Activated CD4-positive, alpha-beta memory T cell treated with anti-CD3 and anti-CD28 coated beads for 36 hours (primary cell): ENCODE measurements around the gene NECTIN1. TPM values are rescaled to one million over a fixed set of nuclear protein-coding genes. Genes with fewer than 3 reads are reported as not detected.

Experiments used
- CTCF ChIA-PET: fragments of 350-600 bp; sonication (Branson Sonifier 250); formaldehyde crosslinking; loops from one replicate; lab custom pipeline; 2021; ENCODE audit warnings: antibody characterized with exemption, inconsistent platforms; lab: Charles Lee
- POLR2A ChIA-PET: fragments of 350-600 bp; sonication (Branson Sonifier 250); formaldehyde crosslinking; loops from one replicate; lab custom pipeline; 2021; ENCODE audit warnings: antibody characterized with exemption; lab: Charles Lee
- DNase-seq: peaks from one replicate; pipeline ENCODE4 v3.0.0-alpha.2; 2020
- H3K27ac Mint-ChIP-seq: one replicate; pipeline ENCODE4 v1.8.0; 2021; ENCODE audit warnings: mixed read lengths
- H3K27me3 Mint-ChIP-seq: one replicate; pipeline ENCODE4 v1.8.0; 2021; ENCODE audit warnings: mixed read lengths
- H3K36me3 Mint-ChIP-seq: one replicate; pipeline ENCODE4 v1.8.0; 2021; ENCODE audit warnings: mixed read lengths
- H3K4me1 Mint-ChIP-seq: one replicate; pipeline ENCODE4 v1.8.0; 2021; ENCODE audit warnings: low read depth, mixed read lengths
- H3K4me3 Mint-ChIP-seq: one replicate; pipeline ENCODE4 v1.8.0; 2021; ENCODE audit warnings: mild to moderate bottlenecking, mixed read lengths
- H3K9me3 Mint-ChIP-seq: one replicate; pipeline ENCODE4 v1.8.0; 2021; ENCODE audit warnings: mixed read lengths
- intact Hi-C: fragments of 100-400 bp; cut with micrococcal nuclease; formaldehyde crosslinking; loops from one replicate; pipeline ENCODE4 v1.15.1; 2023
- total RNA-seq, 2 experiments: library from RNA; stranded (reverse); gene quantifications; one replicate each; pipeline ENCODE4 v1.2.3, GENCODE V29; 2021

Gene NECTIN1
- total RNA-seq, 2 experiments from 2014 or later, result 2.0 to 2.4 TPM

- no peaks in the 10 kb centered on the region for H3K4me1 Mint-ChIP-seq
- CTCF ChIA-PET, result interaction anchor here (0.7 to 1.4 kb wide), 5 partner anchors 10 to 149 kb away, joined by 3 to 5 read pairs (median 3); partner anchors contain the start of gene NECTIN1
- intact Hi-C loops, result no loop called here
- no peaks in the 10 kb centered on the region for H3K9me3 Mint-ChIP-seq
- H3K27ac Mint-ChIP-seq, result no peak overlapping the region
- peaks cover 8% of the 10 kb centered on the region for H3K27me3 Mint-ChIP-seq
- no peaks in the 10 kb centered on the region for H3K36me3 Mint-ChIP-seq
- H3K4me3 Mint-ChIP-seq, result no peak overlapping the region
- DNase-seq, result no peak
- POLR2A ChIA-PET, result no interaction called here
Measured at GRCh38 chr11:119623682-119624081, 105.3 kb downstream of the NECTIN1 start.

GRCh38 chr11:119622454-119623143 is 106.4 kb downstream of the NECTIN1 start:
- CTCF ChIA-PET, result no interaction called here

GRCh38 chr11:119619665-119620064 is 109.3 kb downstream of the NECTIN1 start:
- CTCF ChIA-PET, result no interaction called here
- no peaks in the 10 kb centered on the region for H3K9me3 Mint-ChIP-seq
- H3K4me1 Mint-ChIP-seq, result peaks cover 13% of the 10 kb centered on the region
- no peak for DNase-seq
- intact Hi-C loops, result no loop called here
- H3K4me3 Mint-ChIP-seq, result no peak overlapping the region
- H3K27ac Mint-ChIP-seq, result no peak overlapping the region
- POLR2A ChIA-PET, result no interaction called here
- no peaks in the 10 kb centered on the region for H3K27me3 Mint-ChIP-seq
- no peaks in the 10 kb centered on the region for H3K36me3 Mint-ChIP-seq

More at GRCh38 chr11:119622454-119623143, 106.4 kb downstream of the NECTIN1 start:
- no peak for DNase-seq
- no peaks in the 10 kb centered on the region for H3K36me3 Mint-ChIP-seq
- H3K27ac Mint-ChIP-seq, result no peak overlapping the region
- POLR2A ChIA-PET, result no interaction called here
- intact Hi-C loops, result no loop called here
- H3K27me3 Mint-ChIP-seq, result peaks cover 4% of the 10 kb centered on the region
- no peak overlapping the region for H3K4me3 Mint-ChIP-seq
- no peaks in the 10 kb centered on the region for H3K4me1 Mint-ChIP-seq
- no peaks in the 10 kb centered on the region for H3K9me3 Mint-ChIP-seq

GRCh38 chr11:119618208-119618909 is 110.6 kb downstream of the NECTIN1 start:
- Mint-ChIP-seq H3K27me3 (no peaks in the 10 kb centered on the region), H3K27ac (no peak overlapping the region), H3K4me3 (no peak overlapping the region), H3K36me3 (no peaks in the 10 kb centered on the region), H3K9me3 (no peaks in the 10 kb centered on the region), H3K4me1 (peaks cover 13% of the 10 kb centered on the region)
- no peak for DNase-seq
- intact Hi-C loops, result no loop called here
- CTCF ChIA-PET, result interaction anchor here (1.1 to 1.6 kb wide), 2 partner anchors 8 to 10 kb away, joined by 3 to 4 read pairs; no protein-coding TSS in a partner anchor
- POLR2A ChIA-PET, result no interaction called here

GRCh38 chr11:119617340-119617713 is 111.7 kb downstream of the NECTIN1 start:
- Mint-ChIP-seq H3K27me3 (no peaks in the 10 kb centered on the region), H3K27ac (no peak overlapping the region), H3K36me3 (no peaks in the 10 kb centered on the region), H3K4me3 (no peak overlapping the region), H3K9me3 (no peaks in the 10 kb centered on the region), H3K4me1 (peaks cover 13% of the 10 kb centered on the region)
- intact Hi-C loops, result no loop called here
- ChIA-PET CTCF (interaction anchor here (1.1 kb wide), 1 partner anchor 9 kb away, joined by 4 read pairs; no protein-coding TSS in a partner anchor), POLR2A (no interaction called here)
- DNase-seq, result no peak

GRCh38 chr11:119616586-119617339 is 112.2 kb downstream of the NECTIN1 start:
- CTCF ChIA-PET, result no interaction called here
- no peaks in the 10 kb centered on the region for H3K9me3 Mint-ChIP-seq
- no peak overlapping the region for H3K27ac Mint-ChIP-seq
- POLR2A ChIA-PET, result no interaction called here
- no peak overlapping the region for H3K4me3 Mint-ChIP-seq
- peaks cover 13% of the 10 kb centered on the region for H3K4me1 Mint-ChIP-seq
- no peaks in the 10 kb centered on the region for H3K36me3 Mint-ChIP-seq
- intact Hi-C loops, result no loop called here
- no peak for DNase-seq
- no peaks in the 10 kb centered on the region for H3K27me3 Mint-ChIP-seq

GRCh38 chr11:119615882-119616196 is 113.2 kb downstream of the NECTIN1 start:
- H3K36me3 Mint-ChIP-seq, result no peaks in the 10 kb centered on the region
- POLR2A ChIA-PET, result no interaction called here
- intact Hi-C loops, result no loop called here
- H3K4me1 Mint-ChIP-seq, result peaks cover 13% of the 10 kb centered on the region
- no peak overlapping the region for H3K4me3 Mint-ChIP-seq
- no peaks in the 10 kb centered on the region for H3K27me3 Mint-ChIP-seq
- no peak overlapping the region for H3K27ac Mint-ChIP-seq
- CTCF ChIA-PET, result no interaction called here
- DNase-seq, result no peak
- H3K9me3 Mint-ChIP-seq, result no peaks in the 10 kb centered on the region

GRCh38 chr11:119615003-119615881 is 113.8 kb downstream of the NECTIN1 start:
- ChIA-PET POLR2A (no interaction called here), CTCF (interaction anchor here (0.7 kb wide), 1 partner anchor 234 kb away, joined by 3 read pairs; the partner anchor contains the start of gene USP2)
- H3K27me3 Mint-ChIP-seq, result no peaks in the 10 kb centered on the region
- intact Hi-C loops, result no loop called here
- no peaks in the 10 kb centered on the region for H3K9me3 Mint-ChIP-seq
- no peaks in the 10 kb centered on the region for H3K36me3 Mint-ChIP-seq
- H3K27ac Mint-ChIP-seq, result peak overlapping the region; percentile 11
- no peak overlapping the region for H3K4me3 Mint-ChIP-seq
- DNase-seq, result peak; percentile 25
- H3K4me1 Mint-ChIP-seq, result peaks cover 13% of the 10 kb centered on the region

- ChIA-PET POLR2A (no interaction called here), CTCF (interaction anchor here (0.7 kb wide), 1 partner anchor 233 kb away, joined by 3 read pairs; the partner anchor contains the start of gene USP2)
- Mint-ChIP-seq H3K9me3 (no peaks in the 10 kb centered on the region), H3K4me1 (peaks cover 13% of the 10 kb centered on the region), H3K36me3 (no peaks in the 10 kb centered on the region), H3K27ac (no peak overlapping the region), H3K4me3 (no peak overlapping the region), H3K27me3 (no peaks in the 10 kb centered on the region)
- intact Hi-C loops, result no loop called here
- DNase-seq, result no peak
Measured at GRCh38 chr11:119614222-119615002, 114.6 kb downstream of the NECTIN1 start.

- peaks cover 5% of the 10 kb centered on the region for H3K27me3 Mint-ChIP-seq
- POLR2A ChIA-PET, result no interaction called here
- intact Hi-C loops, result no loop called here
- no peak for DNase-seq
- H3K36me3 Mint-ChIP-seq, result no peaks in the 10 kb centered on the region
- peaks cover 13% of the 10 kb centered on the region for H3K4me1 Mint-ChIP-seq
- H3K9me3 Mint-ChIP-seq, result no peaks in the 10 kb centered on the region
- H3K27ac Mint-ChIP-seq, result no peak overlapping the region
- CTCF ChIA-PET, result interaction anchor here (1.3 kb wide), 1 partner anchor 11 kb away, joined by 3 read pairs; no protein-coding TSS in a partner anchor
- H3K4me3 Mint-ChIP-seq, result no peak overlapping the region
Measured at GRCh38 chr11:119612814-119613213, 116.2 kb downstream of the NECTIN1 start.

GRCh38 chr11:119610836-119611426 is 118.1 kb downstream of the NECTIN1 start:
- Mint-ChIP-seq H3K27me3 (peaks cover 5% of the 10 kb centered on the region), H3K27ac (no peak overlapping the region), H3K36me3 (no peaks in the 10 kb centered on the region), H3K4me3 (no peak overlapping the region), H3K4me1 (peaks cover 10% of the 10 kb centered on the region), H3K9me3 (no peaks in the 10 kb centered on the region)
- ChIA-PET CTCF (no interaction called here), POLR2A (no interaction called here)
- intact Hi-C loops, result no loop called here
- no peak for DNase-seq
